Mesenchymal stem cell (in vitro differentiated cells and primary cell): ENCODE data around the gene SPECC1L.
"Not testable (repeated sequence)": the region's sequence is repeated elsewhere in the genome, so short reads cannot be mapped to it uniquely, and the experiment has no call there.

Experiments
- DNase-seq: peaks from one replicate; pipeline ENCODE4 v3.0.0-alpha.2; 2013
- H2AFZ ChIP-seq: one replicate; pipeline ENCODE4 v1.6.1; 2013; ENCODE audit warnings: low read depth, mild to moderate bottlenecking, control low read depth, inconsistent platforms, low read length, moderate library complexity
- H2AK5ac ChIP-seq: 2 replicates; pipeline ENCODE4 v1.6.1; 2013; ENCODE audit warnings: low read length, moderate library complexity, mild to moderate bottlenecking, inconsistent platforms; ENCODE audit not compliant: severe bottlenecking
- H2BK120ac ChIP-seq: one replicate; pipeline ENCODE4 v1.6.1; 2013; ENCODE audit warnings: low read depth, mild to moderate bottlenecking, inconsistent platforms, low read length, moderate library complexity
- H2BK12ac ChIP-seq, 2 experiments: one replicate each; pipeline ENCODE4 v1.6.1; 2013; ENCODE audit warnings: inconsistent platforms in 2 of 2, low read length in 2 of 2, mild to moderate bottlenecking in 2 of 2, moderate library complexity in 2 of 2, control low read depth in 1 of 2
- H2BK15ac ChIP-seq: one replicate; pipeline ENCODE4 v1.6.1; 2013; ENCODE audit warnings: mild to moderate bottlenecking, low read depth, inconsistent platforms; ENCODE audit not compliant: poor library complexity, severe bottlenecking
- H2BK5ac ChIP-seq: 2 replicates; pipeline ENCODE4 v1.6.1; 2013; ENCODE audit warnings: low read depth, mild to moderate bottlenecking, low read length, control low read depth, inconsistent platforms; ENCODE audit not compliant: poor library complexity, severe bottlenecking
- H3K14ac ChIP-seq, 2 experiments: one replicate each; pipeline ENCODE4 v1.6.1; 2013; ENCODE audit warnings: inconsistent platforms in 2 of 2, low read length in 2 of 2, control low read depth in 1 of 2, mild to moderate bottlenecking in 1 of 2, moderate library complexity in 1 of 2
- H3K18ac ChIP-seq, 2 experiments: one replicate each; pipeline ENCODE4 v1.6.1; 2013; ENCODE audit warnings: inconsistent platforms in 2 of 2, low read length in 2 of 2, control low read depth in 1 of 2, low read depth in 1 of 2, mild to moderate bottlenecking in 1 of 2
- H3K23ac ChIP-seq, 2 experiments: one replicate each; pipeline ENCODE4 v1.6.1; 2013; ENCODE audit warnings: inconsistent platforms in 2 of 2, low read length in 2 of 2, mild to moderate bottlenecking in 2 of 2, moderate library complexity in 2 of 2, control low read depth in 1 of 2
- H3K27ac ChIP-seq: 2 replicates; pipeline ENCODE4 v1.5.1; 2013; ENCODE audit warnings: mild to moderate bottlenecking, moderate library complexity, low read length, control low read depth, inconsistent platforms; ENCODE audit not compliant: poor library complexity, severe bottlenecking
- H3K27me3 ChIP-seq, 2 experiments: 2 replicates each; pipeline versions ENCODE4 v1.6.1 to v1.7.0; 2013; ENCODE audit warnings: low read length in 2 of 2, mild to moderate bottlenecking in 2 of 2, moderate library complexity in 2 of 2, control low read depth in 1 of 2, inconsistent platforms in 1 of 2; ENCODE audit not compliant: control insufficient read depth in 1 of 2, insufficient read depth in 1 of 2
- H3K36me3 ChIP-seq, 2 experiments: 2 replicates each; pipeline versions ENCODE4 v1.6.1 to v1.7.0; 2013; ENCODE audit warnings: low read length in 2 of 2, control low read depth in 1 of 2, inconsistent platforms in 1 of 2, low read depth in 1 of 2, mild to moderate bottlenecking in 1 of 2; ENCODE audit not compliant: insufficient read depth in 2 of 2, control insufficient read depth in 1 of 2
- H3K4ac ChIP-seq, 2 experiments: one replicate each; pipeline ENCODE4 v1.6.1; 2013; ENCODE audit warnings: inconsistent platforms in 2 of 2, low read length in 2 of 2, mild to moderate bottlenecking in 2 of 2, moderate library complexity in 2 of 2, control low read depth in 1 of 2, low read depth in 1 of 2
- H3K4me1 ChIP-seq: 2 replicates; pipeline ENCODE4 v1.6.1; 2013; ENCODE audit warnings: low read depth, low read length, control low read depth; ENCODE audit not compliant: control insufficient read depth, insufficient read depth
- H3K4me2 ChIP-seq: 2 replicates; pipeline ENCODE4 v1.6.1; 2013; ENCODE audit warnings: low read length, mild to moderate bottlenecking, inconsistent platforms; ENCODE audit not compliant: poor library complexity, severe bottlenecking
- H3K4me3 ChIP-seq, 2 experiments: 2 replicates each; pipeline versions ENCODE4 v1.5.1 to v1.7.0; 2013; ENCODE audit warnings: low read length in 2 of 2, mild to moderate bottlenecking in 2 of 2, control low read depth in 1 of 2, low read depth in 1 of 2; ENCODE audit not compliant: insufficient read depth in 1 of 2
- H3K79me1 ChIP-seq: replicated peaks from 2 replicates; pipeline ENCODE4 v1.6.1; 2013; ENCODE audit warnings: mild to moderate bottlenecking, control low read depth, low read length, inconsistent platforms; ENCODE audit not compliant: poor library complexity, severe bottlenecking
- H3K9ac ChIP-seq: 2 replicates; pipeline ENCODE4 v1.7.0; 2013; ENCODE audit warnings: mild to moderate bottlenecking, low read length, moderate library complexity
- H3K9me3 ChIP-seq: 2 replicates; pipeline ENCODE4 v1.7.0; 2013; ENCODE audit warnings: mild to moderate bottlenecking, low read length; ENCODE audit not compliant: control insufficient read depth
- H4K8ac ChIP-seq: one replicate; pipeline ENCODE4 v1.6.1; 2013; ENCODE audit warnings: inconsistent platforms, mild to moderate bottlenecking, low read length, moderate library complexity
- H4K91ac ChIP-seq: one replicate; pipeline ENCODE4 v1.6.1; 2013; ENCODE audit warnings: mild to moderate bottlenecking, low read length, inconsistent platforms
- WGBS: methylation state at CpG from one replicate; pipeline ENCODE4 v1.1.7; 2013; ENCODE audit warnings: mixed read lengths; 5-methylcytosine and 5-hydroxymethylcytosine counted together

SPECC1L gene

GRCh38 chr22:24287212-24287611, 16.6 kb downstream of the SPECC1L start:
- not testable (repeated sequence) for H3K18ac ChIP-seq, H2BK15ac ChIP-seq, H3K4me2 ChIP-seq, H2BK5ac ChIP-seq, H2AFZ ChIP-seq, H3K27ac ChIP-seq, H2BK120ac ChIP-seq, H3K14ac ChIP-seq, H3K36me3 ChIP-seq, H3K9ac ChIP-seq, DNase-seq, H3K27me3 ChIP-seq, H2BK12ac ChIP-seq, H3K4me3 ChIP-seq, H4K8ac ChIP-seq, H3K4ac ChIP-seq, H3K23ac ChIP-seq, H3K4me1 ChIP-seq, H3K79me1 ChIP-seq, H3K9me3 ChIP-seq, H2AK5ac ChIP-seq, H4K91ac ChIP-seq
- WGBS: no CpG with 5 or more reads among the region's 9 CpGs

- not testable (repeated sequence) for H2AK5ac ChIP-seq, H3K36me3 ChIP-seq, H3K9ac ChIP-seq, H3K14ac ChIP-seq, H2BK15ac ChIP-seq, H4K8ac ChIP-seq, H3K4me3 ChIP-seq, H2BK5ac ChIP-seq, H2BK120ac ChIP-seq, H3K23ac ChIP-seq, H3K9me3 ChIP-seq, H2AFZ ChIP-seq, H2BK12ac ChIP-seq, H3K4me2 ChIP-seq, H4K91ac ChIP-seq, H3K79me1 ChIP-seq, H3K18ac ChIP-seq, H3K4ac ChIP-seq, H3K27ac ChIP-seq, H3K27me3 ChIP-seq, DNase-seq, H3K4me1 ChIP-seq
- 91% methylated on average over 3 of the region's 6 CpGs for WGBS
These were observed 17.2 kb downstream of the SPECC1L start for GRCh38 chr22:24287801-24288200.

- peak overlapping the region in 1 of 2 experiments; percentile 52 for H3K4me3 ChIP-seq
- no peak overlapping the region for H4K91ac ChIP-seq
- H2BK120ac ChIP-seq: no peak overlapping the region
- H3K27me3 ChIP-seq: no peaks in the 10 kb centered on the region
- H2BK5ac ChIP-seq: no peak overlapping the region
- H2AFZ ChIP-seq: no peak overlapping the region
- H3K27ac ChIP-seq: peak overlapping the region; percentile 36
- H3K9me3 ChIP-seq: no peaks in the 10 kb centered on the region
- no peak overlapping the region for H2AK5ac ChIP-seq
- no peak overlapping the region for H3K14ac ChIP-seq
- no peak overlapping the region for H3K23ac ChIP-seq
- H3K9ac ChIP-seq: peak overlapping the region; percentile 61
- no peak overlapping the region for H2BK12ac ChIP-seq
- no peak overlapping the region for H3K18ac ChIP-seq
- H3K4ac ChIP-seq: no peak overlapping the region
- H3K36me3 ChIP-seq: no peaks in the 10 kb centered on the region
- H2BK15ac ChIP-seq: no peak overlapping the region
- WGBS: 0% methylated on average over 4 of the region's 4 CpGs
- H3K4me1 ChIP-seq: peaks cover 10% of the 10 kb centered on the region
- peaks cover 3% of the 10 kb centered on the region for H3K79me1 ChIP-seq
- no peak overlapping the region for H4K8ac ChIP-seq
- DNase-seq: peak; percentile 89
- peak overlapping the region; percentile 29 for H3K4me2 ChIP-seq
These were observed 18.5 kb downstream of the SPECC1L start for GRCh38 chr22:24289114-24289513.

GRCh38 chr22:24289741-24290163, 19.1 kb downstream of the SPECC1L start:
- H3K36me3 ChIP-seq: no peaks in the 10 kb centered on the region
- no peak overlapping the region for H2BK12ac ChIP-seq
- H2BK120ac ChIP-seq: no peak overlapping the region
- peak; percentile 54 for DNase-seq
- H4K8ac ChIP-seq: no peak overlapping the region
- peaks cover 10% of the 10 kb centered on the region for H3K4me1 ChIP-seq
- H3K4ac ChIP-seq: peak overlapping the region in 1 of 2 experiments; percentile 13
- no peak overlapping the region for H3K4me2 ChIP-seq
- peak overlapping the region in 1 of 2 experiments; percentile 4 for H3K18ac ChIP-seq
- H4K91ac ChIP-seq: peak overlapping the region; percentile 22
- WGBS: 30% methylated on average over 4 of the region's 4 CpGs
- H3K9ac ChIP-seq: peak overlapping the region; percentile 61
- peak overlapping the region; percentile 17 for H3K27ac ChIP-seq
- no peak overlapping the region for H2BK5ac ChIP-seq
- no peak overlapping the region for H3K23ac ChIP-seq
- H2AFZ ChIP-seq: no peak overlapping the region
- no peak overlapping the region for H3K14ac ChIP-seq
- H2AK5ac ChIP-seq: peak overlapping the region; percentile 34
- H3K27me3 ChIP-seq: no peaks in the 10 kb centered on the region
- H3K4me3 ChIP-seq: peak overlapping the region in 1 of 2 experiments; percentile 52
- H3K9me3 ChIP-seq: no peaks in the 10 kb centered on the region
- H3K79me1 ChIP-seq: peaks cover 2% of the 10 kb centered on the region
- no peak overlapping the region for H2BK15ac ChIP-seq
